Kidney (tissue), 14 donors: Measurements from ENCODE around the gene RSU1. TPM values are rescaled to one million over a fixed set of nuclear protein-coding genes. Genes with fewer than 3 reads are reported as not detected.

Experiments used
- DNase-seq, 5 donors: peaks; one replicate each; pipeline ENCODE4 v3.0.0-alpha.2; 2013 to 2020
- FAIRE-seq: peaks from 2 replicates; lab custom pipeline; 2012; peaks lifted over from hg19 to GRCh38; lab: Jason Lieb, UNC
- H3K27ac ChIP-seq, 2 donors: one replicate each; pipeline ENCODE4 v1.7.0; 2013; ENCODE audit warnings: low read depth in 2 of 2, low read length in 2 of 2, inconsistent platforms in 1 of 2
- H3K27me3 ChIP-seq: one replicate; pipeline ENCODE4 v1.7.1; 2013; ENCODE audit warnings: low read length, inconsistent platforms; ENCODE audit not compliant: control insufficient read depth, insufficient read depth
- H3K36me3 ChIP-seq, 3 donors: one replicate each; pipeline versions ENCODE4 v1.7.0 to v1.7.1; 2013; ENCODE audit warnings: low read length in 3 of 3, control low read depth in 1 of 3, inconsistent platforms in 1 of 3; ENCODE audit not compliant: insufficient read depth in 3 of 3, control insufficient read depth in 2 of 3
- H3K4me1 ChIP-seq, 3 donors: one replicate each; pipeline versions ENCODE4 v1.7.0 to v1.7.1; 2013; ENCODE audit warnings: low read length in 3 of 3, inconsistent platforms in 1 of 3, low read depth in 1 of 3; ENCODE audit not compliant: control insufficient read depth in 2 of 3, insufficient read depth in 2 of 3
- H3K4me3 ChIP-seq, 3 donors: one replicate each; pipeline versions ENCODE4 v1.7.0 to v1.8.1; 2013; ENCODE audit warnings: low read length in 3 of 3, control low read depth in 1 of 3, inconsistent platforms in 1 of 3
- H3K9ac ChIP-seq, 3 donors: one replicate each; pipeline versions ENCODE4 v1.7.0 to v1.7.1; 2013; ENCODE audit warnings: low read length in 3 of 3, control low read depth in 1 of 3, inconsistent platforms in 1 of 3
- H3K9me3 ChIP-seq, 3 donors: one replicate each; pipeline versions ENCODE4 v1.7.0 to v1.7.1; 2013; ENCODE audit warnings: low read length in 3 of 3, control low read depth in 1 of 3, inconsistent platforms in 1 of 3; ENCODE audit not compliant: control insufficient read depth in 2 of 3, insufficient read depth in 1 of 3
- CTCF ChIP-seq: IDR thresholded peaks from 3 replicates; pipeline ENCODE4 v1.5.1; 2012; ENCODE audit warnings: mild to moderate bottlenecking, moderate library complexity, borderline replicate concordance; ENCODE audit not compliant: insufficient read depth; ENCODE audit errors: extremely low read depth
- intact Hi-C: fragments of 100-400 bp; cut with DNase I; formaldehyde crosslinking; loops from one replicate; pipeline ENCODE4 v1.11.1; 2022
- polyA plus RNA-seq: library from polyadenylated mRNA; stranded (reverse); fragments of 350-450 nt; fragmentation: Illumina TruSeq; extraction: RNeasy Lipid Tissue Mini Kit (QIAGEN cat#74804); gene quantifications from one replicate; pipeline ENCODE4 v1.2.3, GENCODE V29; 2014; ENCODE audit warnings: low read depth, low replicate concordance; ENCODE audit not compliant: insufficient read depth
- total RNA-seq: library from RNA; stranded (reverse); fragmentation: NEBNext Ultra II Directional; extraction: Animal tissue kit (Norgen Biotek cat#: 25700); gene quantifications from one replicate; pipeline ENCODE4 v1.2.1, GENCODE V29; 2021
- donor health status: control.
- donor health status: control.
- donor health status: control.
- donor health status: control.
- donor health status: control.
- donor health status: DM: yes; HTN: yes; CAD: no.
- donor health status: Normal renal cell carcinoma (clear cell type).

Gene RSU1
- total and polyA plus RNA-seq, 2 donors from 2014 or later, result 44.6 to 72.4 TPM

- no peak for TF ChIP-seq CTCF
- H3K9me3 ChIP-seq, result no peaks in the 10 kb centered on the region
- H3K27me3 ChIP-seq, result no peaks in the 10 kb centered on the region
- DNase-seq (no peak), FAIRE-seq (no peak)
- no peak overlapping the region for H3K4me3 ChIP-seq
- H3K27ac ChIP-seq, result no peak overlapping the region
- H3K36me3 ChIP-seq, result no peaks in the 10 kb centered on the region
- no peak overlapping the region for H3K9ac ChIP-seq
- intact Hi-C loops, result no loop called here
- peaks cover 0 to 2% (median 0%) of the 10 kb centered on the region in 3 donors for H3K4me1 ChIP-seq
Measured at GRCh38 chr10:16794005-16794404, 23.2 kb downstream of the RSU1 start.

- Histone ChIP-seq H3K27ac (no peak overlapping the region), H3K4me3 (no peak overlapping the region), H3K9ac (no peak overlapping the region), H3K36me3 (no peaks in the 10 kb centered on the region), H3K4me1 (peaks cover 0 to 2% (median 0%) of the 10 kb centered on the region in 3 donors), H3K27me3 (no peaks in the 10 kb centered on the region), H3K9me3 (no peaks in the 10 kb centered on the region)
- intact Hi-C loops, result no loop called here
- DNase-seq, result no peak
- TF ChIP-seq CTCF, result no peak
- FAIRE-seq, result no peak
Measured at GRCh38 chr10:16792675-16793074, 24.5 kb downstream of the RSU1 start.

GRCh38 chr10:16789765-16790164 lies 27.5 kb downstream of the RSU1 start:
- peaks cover 0 to 2% (median 0%) of the 10 kb centered on the region in 3 donors for H3K4me1 ChIP-seq
- intact Hi-C loops, result no loop called here
- FAIRE-seq (no peak), DNase-seq (no peak)
- peak overlapping the region in 2 of 3 donors; percentile 23 to 26 for H3K4me3 ChIP-seq
- TF ChIP-seq CTCF, result no peak
- no peaks in the 10 kb centered on the region for H3K27me3 ChIP-seq
- no peaks in the 10 kb centered on the region for H3K9me3 ChIP-seq
- no peak overlapping the region for H3K9ac ChIP-seq
- no peaks in the 10 kb centered on the region for H3K36me3 ChIP-seq
- H3K27ac ChIP-seq, result no peak overlapping the region

GRCh38 chr10:16789261-16789660 lies 28.0 kb downstream of the RSU1 start:
- no peak for TF ChIP-seq CTCF
- Histone ChIP-seq H3K36me3 (no peaks in the 10 kb centered on the region), H3K4me3 (peak overlapping the region in 2 of 3 donors; percentile 23 to 26), H3K9me3 (no peaks in the 10 kb centered on the region), H3K4me1 (peaks cover 0 to 2% (median 0%) of the 10 kb centered on the region in 3 donors), H3K27ac (no peak overlapping the region), H3K27me3 (no peaks in the 10 kb centered on the region), H3K9ac (no peak overlapping the region)
- FAIRE-seq (no peak), DNase-seq (peak in 3 of 5 donors; percentile 29 to 58 (median 57))
- intact Hi-C loops, result no loop called here
